Left ventricle myocardium inferior (tissue), 1 donor: ENCODE measurements around the gene PCOLCE2. TPM values are rescaled to one million over a fixed set of nuclear protein-coding genes. Genes with fewer than 3 reads are reported as not detected.

ENCODE experiments used
- DNase-seq: peaks from one replicate; pipeline ENCODE4 v3.0.0-alpha.2; 2020
- H3K27ac ChIP-seq: fragments of 200-600 bp; replicated peaks from 2 replicates; pipeline ENCODE4 v1.8.0; 2021
- H3K27me3 ChIP-seq: fragments of 200-600 bp; 2 replicates; pipeline ENCODE4 v1.8.0; 2021; ENCODE audit warnings: low read depth
- H3K36me3 ChIP-seq: fragments of 200-600 bp; 2 replicates; pipeline ENCODE4 v1.8.0; 2021
- H3K4me1 ChIP-seq: fragments of 200-600 bp; 2 replicates; pipeline ENCODE4 v1.8.0; 2021
- H3K4me3 ChIP-seq: fragments of 200-600 bp; 2 replicates; pipeline ENCODE4 v1.8.0; 2021; ENCODE audit warnings: mild to moderate bottlenecking, moderate library complexity
- H3K9me3 ChIP-seq: fragments of 200-600 bp; replicated peaks from 2 replicates; pipeline ENCODE4 v1.8.0; 2021
- CTCF ChIP-seq: fragments of 200-600 bp; IDR thresholded peaks from 2 replicates; pipeline ENCODE4 v1.8.0; 2021; ENCODE audit warnings: antibody characterized with exemption, mild to moderate bottlenecking, borderline replicate concordance
- intact Hi-C: fragments of 100-400 bp; cut with micrococcal nuclease; formaldehyde crosslinking; loops from one replicate; pipeline ENCODE4 v1.11.0; 2022
- total RNA-seq: library from RNA; stranded (reverse); fragmentation: NEBNext Ultra II Directional; extraction: Animal tissue kit (Norgen Biotek cat#: 25700); gene quantifications from one replicate; pipeline ENCODE4 v1.2.1, GENCODE V29; 2021
- donor health status: DM: no; HTN: yes; CAD: no; lungs with severe emphysema.

PCOLCE2 gene
- total RNA-seq, 1 donor from 2014 or later, result 74.3 TPM

GRCh38 chr3:142930463-142930862, 41.6 kb upstream of the PCOLCE2 start:
- Histone ChIP-seq H3K4me3 (no peak overlapping the region), H3K27ac (no peak overlapping the region), H3K27me3 (no peaks in the 10 kb centered on the region), H3K9me3 (no peaks in the 10 kb centered on the region), H3K4me1 (peaks cover 5% of the 10 kb centered on the region), H3K36me3 (no peaks in the 10 kb centered on the region)
- no peak for DNase-seq
- TF ChIP-seq CTCF, result peak; percentile 18
- intact Hi-C loops, result no loop called here

- no peak overlapping the region for H3K4me3 ChIP-seq
These were observed 41.0 kb upstream of the PCOLCE2 start for GRCh38 chr3:142929890-142930289.

GRCh38 chr3:142929109-142929508, 40.2 kb upstream of the PCOLCE2 start:
- no peak overlapping the region for H3K27ac ChIP-seq
- H3K9me3 ChIP-seq, result peaks cover under 1% of the 10 kb centered on the region
- H3K4me1 ChIP-seq, result peaks cover 5% of the 10 kb centered on the region
- intact Hi-C loops, result no loop called here
- no peak overlapping the region for H3K4me3 ChIP-seq
- peak; percentile 61 for TF ChIP-seq CTCF
- DNase-seq, result peak; percentile 22
- H3K27me3 ChIP-seq, result no peaks in the 10 kb centered on the region
- no peaks in the 10 kb centered on the region for H3K36me3 ChIP-seq

More at GRCh38 chr3:142929890-142930289, 41.0 kb upstream of the PCOLCE2 start:
- Histone ChIP-seq H3K36me3 (no peaks in the 10 kb centered on the region), H3K27me3 (no peaks in the 10 kb centered on the region), H3K27ac (no peak overlapping the region), H3K9me3 (no peaks in the 10 kb centered on the region), H3K4me1 (peaks cover 5% of the 10 kb centered on the region)
- TF ChIP-seq CTCF, result no peak
- intact Hi-C loops, result no loop called here
- no peak for DNase-seq

GRCh38 chr3:142926368-142926944, 37.6 kb upstream of the PCOLCE2 start:
- intact Hi-C loops, result no loop called here
- Histone ChIP-seq H3K4me3 (no peak overlapping the region), H3K36me3 (no peaks in the 10 kb centered on the region), H3K27ac (no peak overlapping the region), H3K4me1 (peaks cover 5% of the 10 kb centered on the region), H3K9me3 (peaks cover 9% of the 10 kb centered on the region), H3K27me3 (no peaks in the 10 kb centered on the region)
- no peak for TF ChIP-seq CTCF
- DNase-seq, result no peak

- intact Hi-C loops, result no loop called here
- H3K27ac ChIP-seq, result no peak overlapping the region
- no peak overlapping the region for H3K4me3 ChIP-seq
- peaks cover 9% of the 10 kb centered on the region for H3K9me3 ChIP-seq
- H3K4me1 ChIP-seq, result peaks cover 5% of the 10 kb centered on the region
- TF ChIP-seq CTCF, result no peak
- H3K27me3 ChIP-seq, result no peaks in the 10 kb centered on the region
- DNase-seq, result no peak
- H3K36me3 ChIP-seq, result no peaks in the 10 kb centered on the region
These were observed 36.3 kb upstream of the PCOLCE2 start for GRCh38 chr3:142925140-142925539.
